ENCODE results near the gene AIG1. TPM values are rescaled to one million over a fixed set of nuclear protein-coding genes. Genes with fewer than 3 reads are reported as not detected.
"Not testable (repeated sequence)": the region's sequence is repeated elsewhere in the genome, so short reads cannot be mapped to it uniquely, and the experiment has no call there.

The AIG1 gene
- total RNA-seq, 1 experiment from 2014 or later, result 175 TPM

DNA sequence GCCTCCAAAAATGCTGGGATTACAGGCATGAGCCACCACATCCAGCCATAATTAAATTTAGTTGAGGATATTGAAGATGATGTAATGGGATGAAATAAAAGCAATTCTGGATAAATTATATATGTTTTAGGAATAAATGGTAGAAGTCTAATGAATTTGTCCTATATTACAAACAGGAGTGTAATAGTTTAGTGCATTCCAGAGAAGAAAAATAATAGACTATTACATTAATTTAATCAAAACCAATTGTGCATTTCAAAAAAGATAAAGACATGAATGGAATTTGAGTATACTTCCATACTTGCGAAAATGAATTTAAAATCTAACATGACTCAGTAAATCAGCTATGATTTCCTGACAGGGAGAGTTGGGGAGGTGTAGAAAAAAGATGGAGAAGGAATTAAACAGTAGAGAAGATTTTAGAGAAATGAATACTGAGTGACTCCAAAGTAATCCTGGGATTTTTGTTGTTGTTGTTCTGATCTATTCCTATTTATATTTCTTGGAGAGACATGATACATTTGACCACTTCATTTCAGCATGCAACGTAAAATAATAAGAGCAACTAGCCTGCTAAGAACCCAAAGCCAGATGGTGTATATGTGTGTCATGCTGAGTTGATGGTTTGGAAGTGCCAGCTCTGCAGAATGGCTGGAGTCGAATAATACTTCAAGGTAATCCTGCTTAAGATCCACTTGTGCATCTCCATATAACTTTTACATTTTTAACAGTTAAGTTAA is 67.4 kb downstream of the AIG1 start:
- DNase-seq (ENCODE audit: low read depth), result peak; percentile 18

DNA sequence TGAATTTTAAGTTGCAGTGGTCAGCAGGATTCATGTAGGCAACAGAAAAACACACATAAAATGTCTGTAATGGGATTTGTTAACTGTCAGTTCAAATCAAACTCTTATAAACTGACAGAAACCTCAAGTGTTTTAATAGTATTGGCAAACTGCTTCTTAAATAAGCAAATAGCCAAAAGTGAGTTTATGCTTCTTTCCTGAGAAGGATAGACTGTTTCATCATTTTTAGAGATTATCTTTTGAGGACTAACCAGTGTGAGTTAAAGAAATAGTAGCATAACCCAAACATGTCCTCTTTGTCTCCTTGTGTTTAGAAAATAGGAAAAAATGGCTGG is 68.0 kb downstream of the AIG1 start:
- peak; percentile 29 for DNase-seq (ENCODE audit: low read depth)

DNA sequence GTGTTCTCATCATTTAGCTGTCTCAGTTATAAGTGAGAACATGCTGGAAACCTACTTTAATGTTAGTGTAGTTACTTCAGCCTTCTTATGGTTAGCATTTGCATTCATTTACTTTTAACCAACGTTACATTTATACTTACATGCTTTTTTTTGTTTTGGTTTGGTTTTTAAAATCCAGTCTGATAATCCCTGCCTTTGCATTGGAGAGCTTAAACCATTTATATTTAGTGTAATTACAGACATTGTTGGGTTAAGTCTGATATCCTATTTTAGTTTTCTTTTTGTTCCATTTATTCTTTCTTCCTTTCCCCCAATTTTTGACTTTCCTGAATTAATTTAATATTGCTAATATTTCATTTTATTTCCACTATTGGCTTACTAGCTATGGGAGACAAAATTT is 70.2 kb downstream of the AIG1 start:
- DNase-seq (ENCODE audit: low read depth), result no peak

DNA sequence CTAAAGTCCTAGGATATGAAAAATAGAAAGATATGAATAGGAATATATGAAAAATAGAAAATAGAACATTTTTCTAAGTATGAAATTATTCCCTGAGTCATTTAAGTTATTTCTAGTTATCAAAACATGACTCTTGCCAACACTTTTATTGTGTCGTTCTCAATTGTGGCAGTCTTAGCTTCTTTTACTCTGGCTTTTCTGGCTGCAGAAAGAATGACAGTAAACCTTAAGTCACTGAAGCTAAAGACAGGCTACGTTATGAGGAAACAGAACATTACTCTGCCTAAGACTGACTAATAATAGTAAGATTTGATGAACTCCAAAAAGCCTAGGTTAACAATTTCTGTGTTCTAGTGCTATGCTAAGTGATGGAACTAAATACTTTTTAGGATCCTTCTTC is 74.6 kb downstream of the AIG1 start:
- DNase-seq (ENCODE audit: low read depth), result no peak

DNA sequence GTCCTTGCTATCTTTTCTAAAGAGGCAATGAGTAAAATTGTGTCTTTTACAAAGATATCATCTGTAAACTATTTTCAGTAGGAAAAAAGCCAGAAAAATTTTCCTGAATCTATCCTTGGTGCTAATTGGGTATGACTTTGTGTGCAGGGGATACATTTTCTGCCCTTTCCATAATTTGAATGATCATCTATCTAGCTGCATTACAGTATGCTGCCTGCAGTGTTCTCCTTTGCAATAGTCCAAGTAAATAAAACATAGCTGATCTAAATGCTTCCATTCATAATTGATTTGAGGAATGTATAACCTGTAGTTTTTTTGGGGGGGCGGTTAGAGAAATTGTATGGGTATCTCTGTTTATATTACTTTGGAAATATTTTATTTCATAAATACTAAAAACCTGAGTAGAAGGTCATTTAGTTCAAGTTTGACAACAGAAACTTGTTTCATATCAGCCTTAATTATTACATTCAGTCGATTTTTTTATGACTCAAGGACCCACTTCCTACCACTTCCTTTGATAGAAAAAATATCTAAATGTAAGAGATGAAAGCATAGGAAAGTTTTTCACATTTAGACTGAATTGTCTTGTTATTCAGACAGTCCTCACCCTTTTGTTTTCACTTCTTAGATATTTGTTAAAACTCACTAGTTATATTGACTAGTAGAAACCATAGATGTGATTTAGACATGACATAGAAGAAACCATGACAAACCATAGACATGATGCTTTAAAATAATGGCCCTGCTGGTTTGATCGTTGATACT is 75.3 kb downstream of the AIG1 start:
- DNase-seq (ENCODE audit: low read depth), result no peak

DNA sequence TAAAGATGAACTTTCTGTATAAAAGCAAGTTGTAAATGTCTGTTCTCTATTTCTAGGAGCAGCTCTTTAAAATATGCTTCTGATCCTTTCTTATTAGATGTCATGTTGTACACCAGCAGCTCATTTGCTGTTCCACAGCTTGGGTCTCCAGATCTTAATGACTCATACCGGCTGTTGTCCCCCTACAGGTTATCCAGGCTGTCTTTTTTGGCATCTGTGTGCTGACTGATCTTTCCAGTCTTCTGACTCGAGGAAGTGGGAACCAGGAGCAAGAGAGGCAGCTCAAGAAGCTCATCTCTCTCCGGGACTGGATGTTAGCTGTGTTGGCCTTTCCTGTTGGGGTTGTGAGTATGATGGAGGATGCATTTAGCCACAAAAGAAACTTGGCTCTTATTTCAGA is 76.0 kb downstream of the AIG1 start:
- no peak for DNase-seq (ENCODE audit: low read depth)

DNA sequence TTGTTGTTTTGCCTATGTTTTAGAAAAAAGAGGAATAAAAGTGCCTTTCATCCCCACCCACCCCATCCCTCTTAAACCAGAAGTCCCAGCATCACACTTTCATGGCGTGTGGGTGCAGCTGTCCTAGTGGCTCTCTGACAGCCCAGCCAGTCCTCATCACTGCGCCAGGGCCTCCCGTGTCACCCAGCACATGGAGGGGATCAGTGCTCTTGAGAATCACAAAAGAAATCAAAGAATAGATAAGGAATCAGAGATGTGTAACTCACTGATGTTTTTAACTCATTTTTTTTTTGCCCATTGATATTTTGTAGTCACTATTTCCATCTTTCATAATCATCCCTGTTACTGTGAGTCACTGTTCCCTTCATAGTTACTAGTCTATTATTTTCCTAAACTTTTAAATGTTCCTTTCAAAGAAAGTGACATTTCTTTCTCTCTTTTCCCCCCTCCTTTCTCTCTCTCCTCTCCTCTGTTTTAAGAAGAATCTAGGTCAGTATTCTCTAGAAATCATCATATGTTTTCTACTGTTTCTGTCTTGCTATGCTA is 78.6 kb downstream of the AIG1 start:
- no peak for DNase-seq (ENCODE audit: low read depth)

DNA sequence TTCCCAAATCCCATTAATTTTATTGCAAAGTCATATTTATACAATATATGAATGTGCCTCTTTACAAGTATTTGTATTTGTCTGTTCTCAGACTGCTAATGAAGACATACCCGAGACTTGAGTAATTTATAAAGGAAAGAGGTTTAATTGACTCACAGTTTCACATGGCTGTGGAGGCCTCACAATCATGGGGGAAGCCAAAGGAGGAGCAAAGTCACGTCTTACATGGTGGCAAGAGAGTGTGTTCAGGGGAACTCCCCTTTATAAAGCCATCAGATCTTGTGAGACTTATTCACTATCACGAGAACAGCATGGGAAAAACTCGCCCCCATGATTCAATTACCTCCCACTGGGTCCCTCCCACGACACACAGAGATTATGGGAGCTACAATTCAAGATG is 79.2 kb downstream of the AIG1 start:
- not testable (repeated sequence) for DNase-seq (ENCODE audit: low read depth)

DNA sequence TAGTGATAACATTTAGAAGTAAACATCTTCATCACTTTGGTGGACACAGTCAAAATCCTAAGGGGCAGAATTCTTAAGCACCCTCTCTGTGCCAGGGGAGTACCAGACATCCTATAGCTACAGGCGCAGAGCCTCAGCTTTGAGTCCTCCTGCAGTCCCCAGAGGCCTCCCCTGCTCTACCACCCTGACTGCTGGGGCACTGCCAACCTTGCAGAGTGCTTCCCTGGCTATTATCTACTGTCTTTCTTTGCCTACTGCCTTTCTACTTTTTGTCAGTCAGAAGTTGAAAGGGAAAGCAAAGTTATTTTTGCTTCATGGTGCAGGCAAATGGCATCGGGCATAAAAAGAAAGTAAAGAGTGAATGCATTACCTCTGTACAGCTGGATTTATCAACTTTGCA is 80.1 kb downstream of the AIG1 start:
- DNase-seq (ENCODE audit: low read depth), result peak; percentile 50

DNA sequence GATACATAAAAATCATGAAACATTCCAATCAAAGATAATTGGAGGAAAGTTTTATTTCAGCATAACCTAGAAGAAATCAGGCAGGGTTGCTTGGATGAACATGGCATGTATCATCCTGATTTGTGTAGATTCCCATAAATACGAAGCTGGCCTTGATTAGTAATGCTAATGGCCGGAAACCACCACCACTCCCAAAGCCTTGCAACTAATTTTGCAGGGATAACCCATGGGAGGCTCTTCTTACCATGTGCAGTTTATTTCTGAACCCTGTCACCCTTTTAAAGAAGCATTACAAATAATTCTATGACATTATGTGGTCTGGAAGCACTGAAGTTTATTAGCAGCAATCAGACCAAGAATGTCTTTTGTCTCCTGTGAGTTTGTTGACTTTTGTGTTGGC is 80.8 kb downstream of the AIG1 start:
- DNase-seq (ENCODE audit: low read depth), result peak; percentile 92

DNA sequence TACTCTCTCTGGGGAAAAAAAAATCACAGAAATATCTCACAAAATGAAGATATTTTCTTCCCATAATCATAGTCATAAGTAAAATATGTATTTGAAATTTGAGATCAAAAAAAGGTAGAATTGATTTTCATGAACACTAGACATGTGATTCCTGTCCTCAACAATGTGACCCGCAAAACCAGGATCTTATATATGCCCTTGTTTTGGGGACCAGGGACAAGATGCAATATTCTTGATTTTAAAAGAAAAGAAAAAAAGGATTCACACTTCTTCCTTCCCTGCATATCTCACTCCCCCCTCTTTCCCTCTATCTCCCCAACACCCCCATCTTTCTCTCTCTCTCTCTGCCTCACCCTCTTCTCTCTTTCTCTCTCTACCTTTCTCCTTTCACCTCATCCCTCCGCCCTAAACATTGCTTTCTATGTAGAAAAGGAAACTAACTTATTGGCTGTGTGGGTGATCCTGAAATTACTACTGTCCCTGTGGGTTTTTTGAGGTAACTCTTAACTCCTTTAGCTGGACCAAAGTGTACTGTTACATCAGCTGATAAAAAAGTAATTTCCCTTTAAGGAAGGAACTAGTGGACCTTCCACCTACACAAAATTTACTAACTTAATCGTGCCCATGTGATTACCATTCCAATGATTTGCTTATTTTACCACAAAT is 85.6 kb downstream of the AIG1 start:
- no peak for DNase-seq (ENCODE audit: low read depth)

DNA sequence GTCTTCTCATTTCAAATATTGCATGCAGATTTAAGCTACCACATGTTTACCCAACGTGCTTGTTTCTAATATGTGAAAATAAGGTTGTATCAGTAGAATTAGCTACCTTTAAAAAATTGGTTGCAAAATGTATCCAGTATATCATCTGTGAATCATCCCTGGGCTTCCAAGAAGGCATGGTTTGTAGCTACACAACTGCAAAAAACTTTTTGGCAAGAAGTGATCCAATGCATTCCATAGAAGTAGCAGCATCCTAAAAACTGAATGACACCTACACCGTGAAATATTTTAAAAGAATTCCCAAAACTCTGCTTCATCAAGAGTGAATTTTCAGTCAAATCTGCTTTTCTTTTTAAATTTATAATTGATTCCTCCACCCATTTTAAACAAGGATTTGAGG is 89.1 kb downstream of the AIG1 start:
- DNase-seq (ENCODE audit: low read depth), result no peak

DNA sequence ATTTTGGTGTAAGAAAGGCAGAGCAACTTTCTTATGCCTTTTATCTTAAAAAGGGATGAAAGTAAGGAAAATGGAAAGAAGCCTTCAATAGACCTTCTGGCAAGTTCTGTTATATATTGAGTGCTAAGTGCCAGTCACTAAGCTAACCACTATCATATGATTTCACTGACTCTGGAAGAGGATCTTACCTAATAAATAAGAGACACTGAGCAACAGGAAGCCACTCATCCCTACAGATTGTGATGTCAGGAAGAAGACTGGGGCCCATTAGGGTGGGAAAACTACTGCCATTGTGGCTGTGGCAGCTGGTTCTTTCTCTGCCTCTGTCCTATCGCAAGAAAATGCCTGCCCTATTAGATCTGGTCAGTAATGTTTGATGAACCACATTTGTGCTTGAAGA is 89.6 kb downstream of the AIG1 start:
- no peak for DNase-seq (ENCODE audit: low read depth)

DNA sequence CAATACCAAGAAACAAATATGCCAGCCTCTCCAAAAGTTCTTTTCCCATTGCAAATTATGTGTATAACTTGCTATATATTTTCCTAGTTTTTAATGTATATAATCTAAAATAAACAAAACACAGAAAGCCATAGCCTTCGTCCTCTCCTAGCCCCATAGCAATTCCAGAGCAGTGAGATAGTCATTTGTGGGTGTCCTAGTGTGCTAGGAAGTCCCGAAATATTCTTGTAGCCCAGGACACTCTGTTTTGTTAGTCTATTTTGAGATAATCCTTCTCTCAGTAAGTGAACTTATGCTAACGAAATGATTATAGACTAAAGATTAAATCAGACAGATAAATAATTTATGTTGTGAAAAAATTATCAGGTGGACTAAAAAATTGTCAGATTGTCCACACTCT is 90.7 kb downstream of the AIG1 start:
- DNase-seq (ENCODE audit: low read depth), result no peak

DNA sequence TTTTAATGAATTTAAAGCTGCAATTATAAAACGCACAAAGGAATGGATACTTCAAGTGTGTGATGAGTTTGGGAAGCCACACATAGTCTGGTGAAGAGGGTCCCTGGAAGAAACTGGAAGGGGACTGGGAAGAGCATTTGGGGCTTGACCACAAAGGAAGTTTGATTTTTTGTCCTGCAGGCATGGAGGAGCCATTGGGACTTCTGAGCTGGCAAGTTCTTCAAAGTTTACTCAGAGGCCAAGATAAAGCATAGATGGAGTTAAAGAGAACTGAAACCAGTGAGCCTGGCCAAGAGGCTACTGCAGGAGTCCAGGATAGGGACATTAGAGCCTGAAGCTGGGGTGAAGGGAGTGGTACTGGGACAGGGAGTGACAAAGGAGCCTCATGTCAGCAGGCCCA is 95.0 kb downstream of the AIG1 start:
- peak; percentile 56 for DNase-seq (ENCODE audit: low read depth)

DNA sequence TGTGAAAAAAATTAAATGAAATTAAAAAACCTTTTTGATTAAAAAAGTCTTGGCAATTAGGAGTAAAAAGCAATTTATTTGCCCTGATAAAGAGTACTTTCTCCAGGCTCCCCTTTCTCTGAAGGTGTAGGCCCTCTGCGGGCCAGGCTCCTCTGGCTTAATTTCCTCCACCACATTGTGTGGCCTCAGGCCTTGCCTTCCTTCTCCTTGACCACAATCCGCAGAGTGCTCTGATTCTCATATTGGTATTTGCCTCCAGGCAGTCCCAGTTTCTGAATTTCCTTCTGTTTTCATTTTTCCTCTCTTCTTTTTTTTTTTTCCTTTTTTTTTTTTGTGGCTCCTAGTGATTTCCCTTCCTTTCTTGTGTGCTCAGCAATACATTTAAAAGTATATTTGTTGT is 96.4 kb downstream of the AIG1 start:
- peak; percentile 97 for DNase-seq (ENCODE audit: low read depth)

DNA sequence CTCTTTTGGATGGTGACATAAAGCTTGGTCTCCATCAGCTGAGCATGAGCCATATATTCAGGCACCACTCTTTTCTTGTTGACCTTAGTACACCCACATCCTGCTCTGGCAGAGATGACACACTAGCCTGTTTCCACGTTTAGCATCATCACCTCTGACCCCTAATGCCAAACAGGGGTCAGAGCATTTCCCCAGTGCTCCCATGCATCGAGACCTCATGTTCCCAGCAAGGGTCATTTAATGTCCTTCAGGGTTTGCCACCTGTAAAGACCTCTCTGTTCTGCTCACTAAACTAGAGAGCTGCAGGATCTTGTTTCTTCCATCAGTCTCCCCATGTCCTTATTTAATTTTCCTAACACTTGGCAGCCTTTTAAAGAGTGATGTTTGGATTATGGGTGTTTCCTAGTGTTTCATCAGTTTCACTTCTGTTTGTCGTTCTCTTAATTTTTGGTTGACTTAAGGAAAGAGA is 97.5 kb downstream of the AIG1 start:
- DNase-seq (ENCODE audit: low read depth), result peak; percentile 78

DNA sequence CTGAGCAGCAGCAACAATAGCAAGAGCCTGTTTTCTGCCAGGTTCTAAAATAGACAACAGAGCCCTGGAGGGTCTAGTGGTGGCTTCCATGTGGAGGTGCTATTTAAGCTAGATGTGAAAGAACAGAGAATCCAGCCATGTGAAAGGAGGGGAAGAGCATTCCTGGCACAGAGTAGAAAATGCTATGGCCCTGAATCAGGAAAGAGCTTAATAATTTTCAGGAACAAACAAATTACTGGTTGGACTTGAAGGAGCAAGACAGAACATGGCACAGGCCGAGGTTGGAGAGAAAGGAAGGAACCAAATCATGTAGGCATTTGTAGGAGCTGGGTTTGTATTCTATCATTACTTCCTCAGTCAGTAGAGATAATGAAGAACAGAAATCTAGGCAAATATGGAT is 98.3 kb downstream of the AIG1 start:
- DNase-seq (ENCODE audit: low read depth), result no peak

DNA sequence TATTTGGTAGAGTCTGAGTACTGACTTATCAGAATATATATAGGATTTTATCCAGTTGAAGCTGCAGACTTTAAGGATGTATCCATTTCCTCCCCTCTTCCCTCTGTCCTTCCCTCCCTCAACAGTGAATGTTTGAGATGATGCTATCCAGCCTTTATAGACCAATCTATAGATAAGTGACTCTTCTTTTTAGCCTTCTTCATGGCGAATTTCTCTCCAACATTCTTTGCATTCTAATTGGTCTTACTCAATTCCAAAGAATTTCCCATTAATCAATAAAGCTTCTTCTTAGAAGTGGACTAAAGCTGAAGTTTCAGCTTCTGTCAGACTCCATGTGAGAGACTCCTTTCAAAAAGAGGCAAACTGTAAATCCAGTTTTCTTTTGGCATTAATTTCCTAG is 99.3 kb downstream of the AIG1 start:
- DNase-seq (ENCODE audit: low read depth), result no peak

DNA sequence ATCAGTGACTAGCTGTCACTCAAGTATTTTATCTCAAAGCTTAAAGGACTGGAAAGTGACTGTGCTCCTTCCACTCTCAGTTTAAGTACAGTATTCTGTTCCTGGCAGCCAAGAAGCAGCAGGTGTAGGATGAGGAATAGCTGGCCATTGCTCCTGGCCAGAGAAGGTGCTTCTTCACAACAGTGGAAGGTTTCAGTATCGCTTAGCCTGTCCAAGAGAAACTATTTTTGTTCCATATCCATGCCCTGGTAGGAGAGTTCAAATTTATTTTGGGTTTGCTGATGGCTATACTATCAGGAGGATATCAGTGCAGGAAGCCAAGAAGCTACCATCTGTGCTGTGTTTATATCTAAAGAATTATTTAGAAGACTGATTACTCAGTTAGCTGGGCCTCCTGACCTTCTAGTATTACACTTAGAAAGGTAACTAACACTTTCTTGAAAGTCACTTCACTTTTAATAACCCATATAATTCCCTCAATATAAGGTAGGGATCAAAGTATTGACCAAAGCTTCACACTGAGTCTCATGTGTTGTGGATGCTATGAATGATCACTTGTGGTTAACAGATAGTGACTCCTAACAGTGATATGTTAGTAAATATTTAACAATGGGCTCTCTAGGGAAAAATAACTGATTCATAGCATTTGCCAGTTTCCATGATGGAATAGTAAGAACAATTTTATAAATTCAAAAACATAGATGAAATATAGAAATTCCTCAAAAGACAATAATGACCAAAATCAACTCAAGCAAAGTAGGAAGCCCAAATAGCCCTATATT is 99.9 kb downstream of the AIG1 start:
- DNase-seq (ENCODE audit: low read depth), result no peak

DNA sequence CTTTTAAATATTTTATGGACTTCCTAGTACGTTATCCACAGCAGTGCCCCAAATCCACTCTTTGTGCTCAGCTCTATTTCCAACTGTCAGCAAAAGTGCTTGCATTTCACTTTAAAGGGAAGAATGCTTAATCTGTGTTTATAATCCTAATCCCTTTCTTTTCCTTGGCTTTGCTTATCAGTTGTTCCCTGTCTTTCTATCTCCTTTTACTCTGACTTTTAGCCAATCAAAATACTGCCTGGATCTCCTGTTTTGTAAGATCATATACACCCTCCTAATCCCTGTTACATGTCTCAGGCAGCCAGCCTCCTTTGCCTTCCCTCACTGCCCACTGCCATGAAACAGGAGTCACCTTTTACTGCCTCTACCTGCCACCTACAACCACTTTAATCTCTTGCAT is 102.9 kb downstream of the AIG1 start:
- DNase-seq (ENCODE audit: low read depth), result no peak

DNA sequence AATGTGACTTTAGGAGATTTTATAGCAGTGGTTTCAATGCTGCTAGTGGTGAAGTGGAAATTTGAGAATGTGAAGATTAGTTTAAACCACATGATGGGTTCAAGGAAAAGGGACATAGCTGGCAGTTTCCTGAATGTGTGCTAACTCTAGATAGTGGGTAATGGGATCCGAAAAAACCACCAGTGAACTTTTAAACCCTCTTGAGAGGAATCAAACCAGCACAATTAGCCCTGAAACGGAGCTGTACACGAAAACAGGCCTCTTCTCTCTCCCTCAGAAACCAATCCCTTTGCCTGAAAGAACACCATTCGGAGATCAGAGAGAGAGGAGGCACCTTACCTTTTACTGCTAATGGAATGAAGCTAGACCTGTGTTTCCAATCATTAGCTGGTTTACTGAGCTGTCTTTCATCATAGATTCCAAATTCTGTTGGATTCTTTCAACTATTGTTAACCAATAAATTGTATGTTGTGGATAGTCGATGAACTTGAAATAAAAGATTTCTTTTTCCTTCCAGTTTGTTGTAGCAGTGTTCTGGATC is 103.9 kb downstream of the AIG1 start:
- peak; percentile 40 for DNase-seq (ENCODE audit: low read depth)
